Measurements from ENCODE around the gene TCP11L2.
"Not testable (repeated sequence)": the region's sequence is repeated elsewhere in the genome, so short reads cannot be mapped to it uniquely, and the experiment has no call there.

The TCP11L2 gene

DNA sequence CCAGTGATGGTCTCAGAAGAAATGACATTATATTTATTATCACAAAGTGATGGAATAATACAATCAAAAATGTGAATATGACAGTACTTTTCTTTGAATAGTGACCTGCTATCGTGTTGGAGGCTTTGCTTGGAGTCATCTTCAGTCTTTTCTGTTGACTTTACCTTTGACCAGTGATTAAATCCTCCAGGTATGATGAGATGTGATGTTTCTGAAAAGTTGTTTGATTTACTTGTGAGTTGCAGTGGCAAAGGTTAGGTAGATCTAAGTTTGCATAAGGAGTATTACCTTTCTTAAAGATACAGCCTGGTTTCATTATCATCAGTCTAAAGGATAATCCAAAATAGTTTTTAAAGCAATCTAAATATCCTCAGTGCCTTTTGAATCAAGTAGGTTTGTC is 4.6 kb downstream of the TCP11L2 start:
- no peak for DNase-seq (ENCODE audit: low spot score)

DNA sequence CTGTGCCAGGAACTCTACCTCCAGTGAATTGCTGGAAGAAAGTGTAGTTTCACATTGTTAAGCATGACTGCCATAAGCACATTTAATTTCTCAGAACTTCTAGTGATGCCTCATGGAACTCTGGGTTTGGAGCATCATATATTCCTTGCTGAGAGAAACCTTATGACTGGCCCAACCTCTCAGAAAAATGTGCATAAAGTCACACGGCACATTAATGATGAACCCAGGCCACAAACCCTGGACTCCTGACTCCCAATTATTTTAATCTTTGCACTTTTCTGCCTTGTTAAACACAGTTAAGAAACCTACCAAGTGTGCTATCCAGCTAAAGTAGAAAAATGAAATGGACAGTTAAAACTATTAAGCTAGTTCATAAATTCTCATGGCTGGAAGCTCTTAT is 5.6 kb downstream of the TCP11L2 start:
- no peak for DNase-seq (ENCODE audit: low spot score)

GRCh38 chr12:106308611-106309010 is 6.1 kb downstream of the TCP11L2 start:
- DNase-seq (ENCODE audit: low spot score): no peak

DNA sequence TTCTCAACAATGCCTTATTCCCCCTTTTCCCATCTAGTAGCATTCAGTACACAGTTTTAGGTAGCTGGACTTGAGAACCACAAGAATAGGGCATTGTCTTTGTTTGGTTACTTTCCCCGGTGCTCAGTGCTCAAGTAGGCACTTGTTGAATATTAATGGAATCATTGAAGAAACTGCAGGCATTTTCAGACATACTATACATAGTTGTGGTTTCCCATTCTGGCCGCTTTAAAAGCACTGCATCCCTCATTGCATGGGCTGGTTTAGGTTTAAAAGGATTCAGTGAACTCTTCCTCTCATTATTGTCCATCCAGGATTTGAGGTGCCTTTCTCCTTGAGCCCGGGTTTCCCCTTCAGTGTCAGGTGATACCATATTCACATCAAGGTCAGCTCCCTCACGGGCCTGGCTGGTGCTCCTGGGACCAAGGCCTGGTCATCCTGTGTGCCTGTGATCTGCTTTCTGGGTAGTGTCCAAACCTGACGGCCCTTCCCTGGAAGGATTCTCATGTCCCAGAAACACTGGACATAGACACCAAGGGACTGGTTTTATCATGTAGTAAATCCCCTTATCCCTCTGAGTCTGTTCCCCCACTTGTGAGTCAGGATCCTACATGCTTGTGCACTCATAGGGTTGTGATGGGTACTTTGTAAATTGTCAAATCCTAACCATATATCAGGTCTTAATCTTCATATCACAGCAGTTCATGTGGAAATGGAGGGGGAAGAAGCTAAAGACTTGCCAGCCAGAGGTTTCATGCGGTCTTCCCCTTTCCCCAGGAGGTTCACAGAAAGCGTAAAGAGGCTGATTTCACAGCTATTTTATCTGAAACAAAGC is 7.4 kb downstream of the TCP11L2 start:
- DNase-seq (ENCODE audit: low spot score): no peak

- no peak for DNase-seq (ENCODE audit: low spot score)
Measured at GRCh38 chr12:106310687-106311086, 8.2 kb downstream of the TCP11L2 start.

GRCh38 chr12:106311139-106311538 is 8.6 kb downstream of the TCP11L2 start:
- DNase-seq (ENCODE audit: low spot score): no peak

GRCh38 chr12:106313413-106313812 is 10.9 kb downstream of the TCP11L2 start:
- not testable (repeated sequence) for DNase-seq (ENCODE audit: low spot score)

GRCh38 chr12:106315523-106315922 is 13.0 kb downstream of the TCP11L2 start:
- DNase-seq (ENCODE audit: low spot score): no peak

GRCh38 chr12:106317406-106318082 is 15.0 kb downstream of the TCP11L2 start:
- DNase-seq (ENCODE audit: low spot score): no peak

- no peak for DNase-seq (ENCODE audit: low spot score)
Measured at GRCh38 chr12:106321139-106321850, 18.8 kb downstream of the TCP11L2 start.

- no peak for DNase-seq (ENCODE audit: low spot score)
Measured at GRCh38 chr12:106323537-106323936, 21.0 kb downstream of the TCP11L2 start.

- DNase-seq (ENCODE audit: low spot score): no peak
Measured at GRCh38 chr12:106327309-106327869, 24.9 kb downstream of the TCP11L2 start.

DNA sequence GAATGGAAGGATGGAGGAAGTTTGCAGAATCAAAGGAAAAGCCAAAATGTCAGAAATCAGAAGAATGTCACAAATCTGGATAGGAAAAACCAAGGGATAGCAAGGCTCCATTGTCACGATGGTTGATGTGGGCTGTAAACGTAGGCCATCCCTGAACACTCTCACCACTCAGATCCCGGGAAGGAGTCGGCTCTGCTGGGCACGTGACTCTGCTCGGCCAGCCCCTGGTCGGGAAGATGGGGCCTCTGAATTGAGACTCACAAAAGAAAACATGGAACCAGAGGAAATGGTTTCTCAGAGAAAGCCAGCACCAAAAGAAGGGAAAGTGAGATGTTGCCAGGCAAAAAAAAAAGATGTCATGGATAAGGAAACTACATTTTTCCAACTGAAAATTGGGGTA is 26.2 kb downstream of the TCP11L2 start:
- DNase-seq (ENCODE audit: low spot score): no peak

- no peak for DNase-seq (ENCODE audit: low spot score)
Measured at GRCh38 chr12:106329231-106329982, 26.9 kb downstream of the TCP11L2 start.

- no peak for DNase-seq (ENCODE audit: low spot score)
Measured at GRCh38 chr12:106331599-106331998, 29.1 kb downstream of the TCP11L2 start.

DNA sequence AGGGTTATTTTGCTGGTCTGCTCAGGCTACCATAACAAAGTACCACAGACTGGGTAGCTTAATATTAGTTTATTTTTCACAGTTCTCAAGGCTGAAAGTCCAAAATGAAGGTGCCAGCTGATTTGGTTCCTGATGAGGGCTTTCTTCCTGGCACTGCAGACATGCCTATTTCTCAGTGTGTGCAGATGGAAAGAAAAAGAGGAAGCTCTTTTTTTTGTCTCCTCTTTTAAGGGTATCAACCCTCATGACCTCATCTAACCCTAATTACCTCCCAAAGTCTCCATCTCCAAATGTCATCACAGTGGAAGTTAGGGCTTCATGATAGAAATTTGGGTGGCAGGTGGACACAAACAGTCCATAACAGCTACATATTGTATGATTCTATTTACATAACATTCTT is 30.0 kb downstream of the TCP11L2 start:
- DNase-seq (ENCODE audit: low spot score): no peak

DNA sequence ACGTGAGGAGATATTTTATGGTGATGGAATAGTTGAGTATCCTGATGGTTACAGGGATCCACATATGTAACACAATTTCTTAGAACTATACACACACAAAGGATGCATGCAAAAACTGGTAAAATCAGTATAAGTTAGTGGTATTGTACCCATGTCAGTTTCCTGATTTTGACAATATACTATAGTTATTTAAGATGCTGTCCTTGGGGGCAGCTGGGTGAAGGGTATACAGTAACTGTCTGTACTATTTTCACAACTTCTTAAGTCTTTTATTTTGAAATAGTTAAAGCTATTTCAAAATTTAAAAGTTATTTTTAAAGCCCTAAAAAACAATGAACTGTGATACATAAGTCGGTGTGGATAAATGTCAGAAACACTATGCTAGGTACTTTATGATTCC is 30.5 kb downstream of the TCP11L2 start:
- no peak for DNase-seq (ENCODE audit: low spot score)

GRCh38 chr12:106333756-106334155 is 31.2 kb downstream of the TCP11L2 start:
- no peak for DNase-seq (ENCODE audit: low spot score)

DNA sequence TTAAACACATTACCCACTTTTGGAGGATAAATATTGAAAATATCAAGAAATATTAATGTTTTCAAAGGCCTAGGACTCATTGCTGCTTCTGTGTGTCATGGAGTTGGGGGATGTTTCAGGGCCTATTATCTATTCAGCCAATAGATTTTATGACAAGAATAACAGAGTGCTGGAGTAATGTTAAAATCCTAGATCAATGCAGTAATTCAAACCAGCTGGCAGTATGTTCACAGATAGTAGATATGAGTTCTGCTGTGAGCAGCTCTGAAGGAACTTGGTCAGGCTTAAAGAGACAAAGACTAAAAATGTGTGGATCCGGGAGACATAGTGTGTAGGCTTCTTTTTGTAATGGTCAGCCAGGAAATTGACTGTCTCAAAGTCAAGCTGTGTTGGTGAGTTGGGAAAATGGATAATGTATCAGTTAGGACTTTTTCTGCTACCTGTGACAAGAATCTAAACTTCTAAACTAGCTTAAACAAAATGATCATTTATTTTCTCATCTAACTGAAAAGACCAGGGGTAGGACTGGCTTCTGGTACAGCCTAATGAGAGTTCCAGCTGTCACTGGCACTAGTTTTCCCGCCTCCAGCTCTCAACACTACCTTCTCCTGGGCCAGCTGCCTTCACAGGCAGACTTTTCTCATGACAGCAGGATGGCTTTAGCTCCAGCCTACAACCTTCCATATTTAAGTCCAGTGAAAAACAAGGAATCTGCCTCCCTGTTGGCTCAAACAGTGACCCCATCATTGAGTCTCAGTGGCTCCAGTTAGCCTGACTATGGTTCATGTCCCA is 38.7 kb downstream of the TCP11L2 start:
- DNase-seq (ENCODE audit: low spot score): no peak

DNA sequence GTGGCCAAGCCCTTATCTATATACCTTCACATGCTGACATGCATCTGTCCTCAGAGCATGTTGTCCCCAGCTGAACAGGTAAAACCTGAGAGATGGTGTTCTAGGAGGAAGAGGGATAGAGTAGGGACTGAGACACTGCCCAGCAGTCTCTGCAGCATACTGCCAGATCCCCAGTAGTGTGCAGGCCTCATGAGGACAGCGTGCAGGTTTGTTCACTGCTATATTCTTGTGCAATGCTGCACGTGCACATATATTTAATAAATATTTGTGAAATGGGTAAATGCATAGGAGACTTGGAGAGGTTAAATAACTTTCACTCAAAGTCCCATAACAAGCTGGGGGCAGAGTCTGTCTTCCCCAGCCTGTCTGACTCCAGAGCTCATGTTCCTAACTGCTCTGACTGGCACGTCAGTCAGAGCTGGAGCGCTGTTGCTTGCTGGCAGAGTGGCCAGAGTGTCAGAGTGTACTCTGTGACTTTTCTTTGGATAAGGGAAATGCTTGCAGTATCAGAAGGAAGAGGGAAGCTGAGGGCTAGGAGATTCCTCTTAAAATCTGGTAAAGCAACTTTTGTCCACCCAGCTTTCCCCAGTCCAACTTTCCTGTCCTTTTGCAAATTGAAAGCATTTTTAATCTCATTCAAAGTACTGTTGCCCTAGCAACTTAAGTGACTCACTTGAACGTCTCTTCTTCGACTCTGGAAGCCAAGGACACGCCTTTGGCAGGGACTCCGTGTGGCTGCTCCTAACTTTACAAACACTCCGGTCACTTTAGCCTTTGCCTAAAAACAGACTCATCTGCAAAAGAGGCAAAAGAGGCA is 40.1 kb downstream of the TCP11L2 start:
- peak; percentile 74 for DNase-seq (ENCODE audit: low spot score)

All from LoVo (cell line).